ENCODE data around the gene EIF5A2. TPM values are rescaled to one million over a fixed set of nuclear protein-coding genes. Genes with fewer than 3 reads are reported as not detected.

The EIF5A2 gene
- total RNA-seq, 1 donor from 2014 or later = 8.8 TPM

DNA sequence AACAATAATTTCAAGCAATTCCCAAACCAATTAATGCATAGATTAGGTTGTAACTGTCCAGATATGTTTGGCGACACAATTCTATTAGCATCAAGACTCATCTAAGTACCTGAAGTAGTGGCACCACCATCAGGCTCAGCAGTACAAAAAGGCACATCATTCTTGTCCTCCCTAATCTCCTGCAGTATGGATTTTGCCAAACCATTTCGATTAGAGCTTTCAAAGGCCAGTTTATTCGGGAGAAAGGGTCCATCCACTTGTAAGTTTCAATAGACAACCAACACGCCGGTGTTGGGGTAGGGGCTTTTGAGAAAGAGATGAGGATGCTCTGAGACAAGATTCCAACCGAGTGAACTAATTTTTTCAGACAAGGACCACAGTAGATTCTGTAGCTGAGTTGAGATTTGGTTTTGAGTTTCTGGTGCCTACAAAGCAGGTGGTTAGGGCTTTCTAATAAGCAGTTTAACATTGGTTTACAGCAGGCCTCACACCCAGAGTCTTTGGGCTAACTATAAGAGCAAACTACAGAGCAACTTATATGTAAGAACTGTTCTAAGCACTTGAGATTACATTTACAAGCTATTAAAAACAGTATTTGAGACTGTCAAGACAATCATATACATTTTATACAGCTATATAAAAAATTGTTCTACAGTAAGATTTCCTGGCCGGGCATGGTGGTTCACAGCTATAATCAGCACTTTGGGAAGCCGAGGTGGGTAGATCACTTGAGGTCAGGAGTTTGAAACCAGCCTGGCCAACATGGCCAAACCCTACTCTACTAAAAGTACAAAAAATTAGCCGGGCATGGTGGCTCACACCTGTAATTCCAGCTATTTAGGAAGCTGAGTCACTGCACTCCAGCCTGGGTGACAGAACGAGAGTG, 43.0 kb downstream of the EIF5A2 start:
- ATAC-seq = no peak
- intact Hi-C loops (cut with DNase I) = no loop called here
- no peak for DNase-seq (ENCODE audit: missing footprints)

GRCh38 chr3:170864525-170865208, 43.8 kb downstream of the EIF5A2 start:
- intact Hi-C loops (cut with DNase I) = no loop called here
- no peak for ATAC-seq

DNA sequence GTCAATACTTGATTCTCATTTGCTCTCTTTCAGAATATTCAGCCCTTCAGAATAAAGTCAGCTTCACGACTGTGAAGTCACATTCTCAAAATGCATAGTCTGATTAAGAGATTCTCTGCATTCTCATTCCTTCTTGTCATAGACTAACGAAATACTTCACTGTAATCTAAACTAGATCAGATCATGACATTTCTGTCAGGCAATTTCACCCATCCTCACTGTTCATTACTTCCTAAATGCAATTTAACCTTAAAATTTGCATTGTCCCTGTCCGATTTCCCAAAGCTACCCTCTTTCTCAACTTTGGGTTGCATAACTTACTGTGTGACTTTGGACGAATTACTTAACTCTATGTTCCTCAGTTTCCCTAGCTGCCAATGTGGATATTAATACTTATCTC, 44.6 kb downstream of the EIF5A2 start:
- intact Hi-C loops (cut with DNase I) = no loop called here
- no peak for ATAC-seq
- DNase-seq (ENCODE audit: missing footprints) = no peak

More at GRCh38 chr3:170864525-170865208, 43.8 kb downstream of the EIF5A2 start:
- no peak for DNase-seq (ENCODE audit: missing footprints)

DNA sequence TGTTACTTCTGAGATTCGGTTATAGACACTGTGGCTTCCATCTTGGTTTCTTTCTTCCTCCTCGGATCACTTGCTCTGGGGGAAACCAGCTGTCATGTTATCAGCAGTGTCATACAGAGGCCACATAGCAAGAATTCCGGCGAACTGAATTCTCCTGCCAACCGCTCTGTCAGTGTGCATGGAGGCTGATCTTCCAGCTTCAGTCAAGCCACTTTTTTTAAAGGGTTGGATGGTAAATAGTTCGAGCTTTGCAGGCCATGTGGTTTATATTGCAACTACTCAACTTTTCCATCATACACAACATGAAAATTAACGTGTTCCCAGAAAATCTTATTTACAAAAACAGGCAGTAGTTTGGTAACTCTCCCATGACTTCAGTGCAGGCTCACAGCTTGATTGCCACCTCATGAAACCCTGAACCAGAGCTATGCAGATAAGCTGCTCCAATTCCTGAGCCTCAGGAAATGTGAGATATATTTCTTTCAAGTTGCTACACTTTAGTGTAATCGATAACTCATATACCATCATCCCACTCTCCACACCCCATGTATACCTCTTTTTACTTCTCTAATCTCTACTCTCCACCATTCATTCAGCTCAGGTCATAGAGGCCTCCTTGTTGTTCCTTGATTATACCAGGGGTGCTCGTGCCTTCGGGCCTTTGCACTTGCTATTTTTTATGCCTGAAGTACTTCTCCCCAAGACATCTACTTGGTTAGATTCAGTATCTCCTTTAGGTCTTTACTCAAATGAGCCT, 45.6 kb downstream of the EIF5A2 start:
- intact Hi-C loops (cut with DNase I) = no loop called here
- ATAC-seq (no peak), DNase-seq (ENCODE audit: missing footprints) (no peak)

GRCh38 chr3:170858599-170858998, 49.8 kb downstream of the EIF5A2 start:
- intact Hi-C loops (cut with DNase I) = no loop called here
- ATAC-seq = no peak
- DNase-seq (ENCODE audit: missing footprints) = no peak

DNA sequence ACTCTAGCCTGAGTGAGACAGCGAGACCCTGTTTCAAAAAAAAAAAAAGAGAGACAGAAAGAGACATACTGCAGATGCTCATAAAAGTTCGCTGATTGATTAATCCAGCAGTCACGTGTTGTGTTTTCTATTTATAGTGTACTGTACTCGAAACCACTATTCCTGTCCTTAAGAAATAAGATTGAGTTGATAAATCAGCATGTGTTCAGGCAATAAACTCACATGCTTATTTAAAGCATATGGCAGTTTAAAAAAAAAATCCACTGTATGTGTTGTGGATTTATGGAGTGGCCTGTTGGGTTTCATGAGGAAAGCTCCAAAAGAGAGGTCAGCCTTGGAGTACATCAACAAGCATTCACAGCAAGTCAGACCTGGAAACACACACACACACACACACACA, 56.1 kb downstream of the EIF5A2 start:
- intact Hi-C loops (cut with DNase I) = no loop called here

GRCh38 chr3:170848292-170848917, 60.0 kb downstream of the EIF5A2 start:
- intact Hi-C loops (cut with DNase I) = no loop called here
- no peak for ATAC-seq
- no peak for DNase-seq (ENCODE audit: missing footprints)

More for the DNA sequence above, 56.1 kb downstream of the EIF5A2 start:
- DNase-seq (ENCODE audit: missing footprints) (no peak), ATAC-seq (no peak)

DNA sequence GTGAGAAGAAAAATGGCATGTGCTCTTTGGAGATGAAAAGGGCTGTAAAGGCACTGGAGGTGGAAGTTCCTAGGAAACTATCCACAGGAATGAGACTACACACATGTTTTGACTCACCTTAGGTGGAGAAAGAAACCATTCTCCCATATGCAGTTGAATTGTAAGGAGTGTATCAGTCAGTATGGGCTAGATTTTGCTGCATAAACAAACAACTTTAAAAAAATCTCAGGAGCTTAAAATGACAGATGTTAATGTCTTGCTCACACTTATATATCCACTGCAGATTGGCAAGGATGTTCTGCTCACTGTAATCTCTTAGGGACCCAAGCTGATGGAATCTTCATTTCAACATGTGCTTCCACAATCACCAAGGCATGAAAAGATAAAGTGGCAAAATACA, 64.1 kb downstream of the EIF5A2 start:
- no peak for DNase-seq (ENCODE audit: missing footprints)
- intact Hi-C loops (cut with DNase I) = no loop called here
- no peak for ATAC-seq

- DNase-seq (ENCODE audit: missing footprints) (no peak), ATAC-seq (no peak)
- intact Hi-C loops (cut with DNase I) = no loop called here
These were observed 68.1 kb downstream of the EIF5A2 start for GRCh38 chr3:170840291-170840859.

- ATAC-seq (no peak), DNase-seq (ENCODE audit: missing footprints) (no peak)
- intact Hi-C loops (cut with DNase I) = no loop called here
These were observed 68.8 kb downstream of the EIF5A2 start for GRCh38 chr3:170839518-170840100.

Other genes starting within 250 kb of the EIF5A2 start
- gene RPL22L1, start 38.4 kb downstream of the EIF5A2 start, total RNA-seq = 11.7 TPM
- gene SLC2A2, start 118.1 kb upstream of the EIF5A2 start, total RNA-seq = not detected

Data from Right ventricle myocardium inferior (tissue), 1 donor.